Astrocyte of the cerebellum (primary cell): Measurements from ENCODE around the gene MANSC1.

ENCODE experiments used
- DNase-seq: peaks from one replicate; pipeline ENCODE4 v3.0.0-alpha.2; 2011; ENCODE audit warnings: low read depth
- H3K4me3 ChIP-seq: 2 replicates; pipeline ENCODE4 v1.5.1; 2011; ENCODE audit warnings: mild to moderate bottlenecking, low read depth, low read length, moderate library complexity
- CTCF ChIP-seq: IDR thresholded peaks from 2 replicates; pipeline ENCODE4 v1.5.1; 2012; ENCODE audit warnings: low read length, low read depth, moderate library complexity, mild to moderate bottlenecking; ENCODE audit errors: missing control alignments
- in situ Hi-C: cut with HindIII; loops from 2 replicates; pipeline ENCODE4 v1.10.0; 2017; ENCODE audit warnings: low sequenced_read_pairs

Gene MANSC1

GRCh38 chr12:12334367-12335040 is 15.5 kb downstream of the MANSC1 start:
- peak; percentile 78 for TF ChIP-seq CTCF
- no peak overlapping the region for H3K4me3 ChIP-seq
- in situ Hi-C loops, result loop anchor here (25.0 kb wide), 1 partner anchor 247 kb away; no protein-coding TSS in a partner anchor

GRCh38 chr12:12333407-12334366 is 16.4 kb downstream of the MANSC1 start:
- peak; percentile 64 for DNase-seq
- in situ Hi-C loops, result loop anchor here (25.0 kb wide), 1 partner anchor 246 kb away; no protein-coding TSS in a partner anchor
- no peak overlapping the region for H3K4me3 ChIP-seq
- no peak for TF ChIP-seq CTCF

More at GRCh38 chr12:12334367-12335040, 15.5 kb downstream of the MANSC1 start:
- no peak for DNase-seq

GRCh38 chr12:12331896-12332295 is 18.1 kb downstream of the MANSC1 start:
- no peak overlapping the region for H3K4me3 ChIP-seq
- in situ Hi-C loops, result loop anchor here (25.0 kb wide), 1 partner anchor 245 kb away; no protein-coding TSS in a partner anchor
- DNase-seq, result no peak

GRCh38 chr12:12331244-12331771 is 18.7 kb downstream of the MANSC1 start:
- DNase-seq, result no peak

More at GRCh38 chr12:12331896-12332295, 18.1 kb downstream of the MANSC1 start:
- TF ChIP-seq CTCF, result no peak

GRCh38 chr12:12327802-12328201 is 22.2 kb downstream of the MANSC1 start:
- H3K4me3 ChIP-seq, result no peak overlapping the region
- peak; percentile 55 for TF ChIP-seq CTCF
- in situ Hi-C loops, result loop anchor here (5.0 to 25.0 kb wide), 3 partner anchors 63 to 241 kb away; partner anchors contain the start of gene LRP6
- peak; percentile 61 for DNase-seq

More at GRCh38 chr12:12331244-12331771, 18.7 kb downstream of the MANSC1 start:
- in situ Hi-C loops, result loop anchor here (25.0 kb wide), 1 partner anchor 244 kb away; no protein-coding TSS in a partner anchor
- TF ChIP-seq CTCF, result no peak
- no peak overlapping the region for H3K4me3 ChIP-seq

- no peak overlapping the region for H3K4me3 ChIP-seq
- no peak for DNase-seq
- TF ChIP-seq CTCF, result no peak
- in situ Hi-C loops, result loop anchor here (5.0 to 25.0 kb wide), 3 partner anchors 61 to 239 kb away; partner anchors contain the start of gene LRP6
These were observed 23.8 kb downstream of the MANSC1 start for GRCh38 chr12:12326262-12326661.
